22Rv1 (cell line): Measurements from ENCODE around the gene FNTB.

Experiments used
- H3K27ac ChIP-seq: fragments of 450-650 bp; 2 replicates; pipeline ENCODE4 v1.5.1; 2017
- ZFX ChIP-seq: fragments of 450-650 bp; IDR thresholded peaks from 2 replicates; pipeline ENCODE4 v1.6.1; 2017; ENCODE audit warnings: antibody characterized with exemption, borderline replicate concordance
- TF ChIP-seq, protein P1 (sequence below): fragments of 450-650 bp; IDR thresholded peaks from 2 replicates; pipeline ENCODE4 v1.5.1; 2017; ENCODE audit warnings: mild to moderate bottlenecking

Gene FNTB

DNA sequence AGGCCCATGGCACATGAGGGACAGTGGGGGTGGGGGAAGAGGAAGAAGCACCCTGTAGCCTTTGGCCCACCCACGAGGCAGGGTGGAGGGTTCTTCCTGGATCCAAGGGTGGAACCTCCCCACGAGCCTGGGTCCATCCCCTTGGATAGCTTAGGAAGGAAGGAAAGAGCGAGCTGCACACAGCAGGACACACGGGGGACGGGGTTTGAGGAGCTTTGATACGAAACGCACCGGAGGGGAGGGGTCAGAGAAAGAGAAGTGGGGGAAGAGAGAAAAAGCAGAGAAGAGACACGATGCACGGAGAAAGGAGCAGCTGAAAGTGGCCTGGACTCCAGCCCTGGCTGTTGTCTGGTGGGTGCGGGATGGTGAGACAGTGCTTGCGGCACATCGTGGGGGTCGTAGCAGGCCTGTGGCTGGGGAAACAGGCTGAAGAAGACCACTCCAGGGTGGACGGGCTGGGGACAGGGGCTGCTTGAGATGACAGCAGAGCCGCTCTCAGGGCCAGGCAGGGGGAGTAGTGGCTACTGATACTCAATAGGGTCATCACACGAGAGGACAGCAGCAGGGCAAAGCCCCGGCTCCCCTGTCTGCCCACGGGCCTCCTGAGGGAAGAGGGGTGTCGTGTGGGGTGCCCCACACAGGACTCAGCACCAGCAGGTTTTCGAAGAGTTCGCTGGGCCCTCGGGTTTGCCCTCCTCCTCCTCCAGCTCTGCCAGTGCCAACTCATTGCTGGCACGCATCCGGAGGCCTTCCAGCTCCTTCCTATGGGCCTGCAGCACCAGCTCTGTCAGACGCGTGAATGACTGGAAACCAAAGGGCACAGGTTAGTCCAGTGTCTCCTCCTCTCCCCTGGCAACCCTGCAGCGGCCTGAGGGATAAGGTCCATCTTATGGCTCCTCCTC is 38.7 kb upstream of the FNTB start:
- TF ChIP-seq ZFX, result no peak
- TF ChIP-seq, protein P1, sequence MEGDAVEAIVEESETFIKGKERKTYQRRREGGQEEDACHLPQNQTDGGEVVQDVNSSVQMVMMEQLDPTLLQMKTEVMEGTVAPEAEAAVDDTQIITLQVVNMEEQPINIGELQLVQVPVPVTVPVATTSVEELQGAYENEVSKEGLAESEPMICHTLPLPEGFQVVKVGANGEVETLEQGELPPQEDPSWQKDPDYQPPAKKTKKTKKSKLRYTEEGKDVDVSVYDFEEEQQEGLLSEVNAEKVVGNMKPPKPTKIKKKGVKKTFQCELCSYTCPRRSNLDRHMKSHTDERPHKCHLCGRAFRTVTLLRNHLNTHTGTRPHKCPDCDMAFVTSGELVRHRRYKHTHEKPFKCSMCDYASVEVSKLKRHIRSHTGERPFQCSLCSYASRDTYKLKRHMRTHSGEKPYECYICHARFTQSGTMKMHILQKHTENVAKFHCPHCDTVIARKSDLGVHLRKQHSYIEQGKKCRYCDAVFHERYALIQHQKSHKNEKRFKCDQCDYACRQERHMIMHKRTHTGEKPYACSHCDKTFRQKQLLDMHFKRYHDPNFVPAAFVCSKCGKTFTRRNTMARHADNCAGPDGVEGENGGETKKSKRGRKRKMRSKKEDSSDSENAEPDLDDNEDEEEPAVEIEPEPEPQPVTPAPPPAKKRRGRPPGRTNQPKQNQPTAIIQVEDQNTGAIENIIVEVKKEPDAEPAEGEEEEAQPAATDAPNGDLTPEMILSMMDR, result no peak

DNA sequence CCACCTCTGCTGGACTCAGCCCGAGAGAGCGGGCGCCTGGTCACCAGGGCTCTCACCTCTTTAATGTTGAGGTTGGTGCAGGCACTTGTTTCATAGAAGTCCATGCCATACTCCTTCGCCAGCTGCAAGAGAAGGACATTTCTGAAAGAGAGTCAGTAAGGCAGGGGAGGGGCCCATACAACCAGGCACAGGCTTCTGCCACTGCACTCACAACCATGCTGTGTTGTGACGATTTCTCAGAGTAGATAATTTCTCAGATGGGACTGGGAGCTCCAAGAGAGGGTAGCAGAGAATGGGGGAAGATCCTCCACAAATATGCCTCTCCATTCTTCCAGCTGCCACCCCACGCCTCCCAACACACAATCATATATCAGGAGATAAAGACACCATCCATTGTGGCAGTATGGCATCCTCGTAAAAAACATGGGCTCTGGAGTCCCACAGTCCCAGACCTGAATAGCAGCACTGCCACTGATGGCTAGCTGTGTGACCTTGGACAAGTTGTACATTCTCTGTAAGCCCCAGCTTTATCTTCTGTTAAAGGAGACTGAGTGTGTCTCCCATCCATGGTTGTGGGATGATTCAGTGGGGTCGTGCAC is 38.0 kb upstream of the FNTB start:
- TF ChIP-seq, protein P1, result no peak
- no peak for TF ChIP-seq ZFX
- no peak overlapping the region for H3K27ac ChIP-seq

More for the DNA sequence above, 38.7 kb upstream of the FNTB start:
- H3K27ac ChIP-seq, result no peak overlapping the region

DNA sequence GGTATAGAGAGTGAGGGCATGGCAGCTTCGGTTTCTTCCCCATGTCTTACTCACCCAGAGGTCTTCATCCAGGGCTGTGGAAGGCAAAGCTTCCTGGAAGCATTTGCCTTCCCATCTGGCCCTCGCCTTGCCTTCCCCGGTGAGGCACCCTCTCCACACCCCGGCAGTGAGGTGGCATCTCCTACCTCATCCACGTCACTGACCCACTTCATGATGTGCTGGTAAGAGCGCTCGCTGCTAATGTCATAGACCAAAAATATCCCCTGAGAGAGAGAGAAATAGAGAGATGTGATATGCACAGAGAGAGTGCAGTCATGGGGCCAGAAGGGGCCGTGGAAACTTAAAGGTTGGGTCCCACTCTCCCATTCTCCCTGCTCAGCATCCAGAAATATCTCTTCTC is 35.8 kb upstream of the FNTB start:
- TF ChIP-seq, protein P1, result no peak
- no peak for TF ChIP-seq ZFX
- no peak overlapping the region for H3K27ac ChIP-seq

DNA sequence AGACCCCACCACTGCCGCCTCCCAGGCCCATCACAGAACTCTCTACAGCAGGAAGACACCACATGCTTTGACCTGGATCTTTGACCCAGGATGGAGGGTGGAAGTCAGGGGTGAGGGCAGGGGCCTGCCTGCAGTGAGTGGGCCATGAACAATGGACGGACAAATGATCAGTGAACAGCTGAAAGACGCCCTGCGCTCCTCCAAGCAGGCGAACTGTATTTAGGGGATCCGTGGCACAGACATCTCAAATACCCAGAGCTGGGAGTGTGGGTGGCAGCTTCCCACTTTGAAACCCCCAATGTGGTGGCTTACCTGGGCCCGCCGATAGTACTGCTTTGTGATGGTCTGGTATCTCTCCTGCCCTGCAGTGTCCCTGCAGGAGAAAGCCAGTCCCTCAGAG is 35.4 kb upstream of the FNTB start:
- TF ChIP-seq, protein P1, result no peak
- TF ChIP-seq ZFX, result no peak
- no peak overlapping the region for H3K27ac ChIP-seq

DNA sequence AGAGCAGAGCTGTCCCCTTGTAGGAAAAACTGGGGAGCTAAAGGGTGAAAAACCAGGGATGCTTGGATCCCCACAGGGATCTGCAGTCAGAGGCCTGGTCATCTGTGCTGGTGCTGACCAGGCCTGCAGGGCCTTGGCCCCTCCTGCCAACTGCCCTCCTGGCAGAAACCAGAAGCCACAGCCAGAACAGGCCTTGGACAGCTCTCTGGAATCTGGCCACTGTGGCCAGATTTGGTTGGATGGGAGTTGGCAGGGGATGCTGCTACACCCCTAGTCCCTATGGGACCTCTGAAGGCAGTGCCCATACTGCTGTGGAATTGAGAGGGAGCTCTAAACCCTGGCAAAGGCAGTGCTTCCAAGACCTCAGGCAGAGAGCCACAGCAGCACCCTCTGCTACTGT is 35.0 kb upstream of the FNTB start:
- H3K27ac ChIP-seq, result no peak overlapping the region
- TF ChIP-seq, protein P1, result no peak
- no peak for TF ChIP-seq ZFX

DNA sequence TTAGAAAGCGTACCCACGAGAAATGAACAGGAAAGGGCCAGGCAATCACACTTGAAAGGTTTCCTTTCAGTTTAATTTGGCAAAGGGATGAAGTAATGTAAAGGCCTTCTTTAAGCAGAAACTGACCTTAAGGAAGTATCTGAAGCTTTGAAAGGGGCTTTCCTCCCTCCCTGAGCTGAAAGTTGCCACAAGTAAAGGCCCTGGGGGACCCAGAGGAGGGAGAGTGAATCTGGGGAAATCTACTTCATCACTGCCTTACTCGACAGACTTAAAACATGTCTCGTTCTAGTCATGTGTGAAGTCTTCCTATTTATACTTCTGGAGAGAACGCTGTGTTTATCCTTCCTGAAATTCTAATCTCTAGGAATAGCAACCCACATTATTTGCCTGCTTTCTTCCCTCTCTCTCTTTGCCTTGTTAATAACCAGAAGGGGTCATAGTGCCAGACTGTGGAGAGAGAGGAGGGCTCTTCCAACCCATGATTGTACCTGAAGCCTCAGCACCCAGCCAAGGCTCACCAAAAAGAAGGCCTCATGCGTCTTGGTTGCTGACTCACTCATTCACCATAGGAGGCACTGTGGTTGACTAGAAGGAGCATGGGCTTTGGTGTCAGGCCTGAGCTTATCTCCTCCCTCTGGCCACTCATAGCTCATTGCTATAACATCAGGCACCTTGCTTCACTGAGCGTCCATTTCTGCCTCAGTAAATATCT is 33.9 kb upstream of the FNTB start:
- TF ChIP-seq, protein P1, result peak; percentile 22
- TF ChIP-seq ZFX, result no peak
- no peak overlapping the region for H3K27ac ChIP-seq
